ENCODE results near the gene IGSF8.

GRCh38 chr1:160136121-160136925 lies 37.9 kb upstream of the IGSF8 start:
- TF ChIP-seq, protein P1, sequence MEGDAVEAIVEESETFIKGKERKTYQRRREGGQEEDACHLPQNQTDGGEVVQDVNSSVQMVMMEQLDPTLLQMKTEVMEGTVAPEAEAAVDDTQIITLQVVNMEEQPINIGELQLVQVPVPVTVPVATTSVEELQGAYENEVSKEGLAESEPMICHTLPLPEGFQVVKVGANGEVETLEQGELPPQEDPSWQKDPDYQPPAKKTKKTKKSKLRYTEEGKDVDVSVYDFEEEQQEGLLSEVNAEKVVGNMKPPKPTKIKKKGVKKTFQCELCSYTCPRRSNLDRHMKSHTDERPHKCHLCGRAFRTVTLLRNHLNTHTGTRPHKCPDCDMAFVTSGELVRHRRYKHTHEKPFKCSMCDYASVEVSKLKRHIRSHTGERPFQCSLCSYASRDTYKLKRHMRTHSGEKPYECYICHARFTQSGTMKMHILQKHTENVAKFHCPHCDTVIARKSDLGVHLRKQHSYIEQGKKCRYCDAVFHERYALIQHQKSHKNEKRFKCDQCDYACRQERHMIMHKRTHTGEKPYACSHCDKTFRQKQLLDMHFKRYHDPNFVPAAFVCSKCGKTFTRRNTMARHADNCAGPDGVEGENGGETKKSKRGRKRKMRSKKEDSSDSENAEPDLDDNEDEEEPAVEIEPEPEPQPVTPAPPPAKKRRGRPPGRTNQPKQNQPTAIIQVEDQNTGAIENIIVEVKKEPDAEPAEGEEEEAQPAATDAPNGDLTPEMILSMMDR (IDR thresholded peaks at IDR 0.05), result no peak
- no peak for TF ChIP-seq POLR2A (IDR thresholded peaks at IDR 0.05)
